BE2C (cell line): ENCODE data around the gene ARAP1.
A peak's percentile ranks its signal among the peaks of the same experiment; 100 is the strongest.

Source experiments
- DNase-seq: peaks from one replicate; pipeline ENCODE4 v3.0.0-alpha.2; 2020
- H3K27me3 ChIP-seq: fragments of 250-450 bp; sonication (Bioruptor Pico); 2 replicates; pipeline ENCODE4 v1.5.1; 2020; ENCODE audit warnings: mild to moderate bottlenecking
- H3K36me3 ChIP-seq: fragments of 250-450 bp; sonication (Bioruptor Pico); 2 replicates; pipeline ENCODE4 v1.5.1; 2020; ENCODE audit warnings: mild to moderate bottlenecking
- H3K4me1 ChIP-seq: fragments of 250-450 bp; sonication (Bioruptor Pico); 2 replicates; pipeline ENCODE4 v1.5.1; 2020
- H3K4me3 ChIP-seq: 2 replicates; pipeline ENCODE4 v1.5.1; 2011; ENCODE audit warnings: low read depth, low read length
- H3K9me3 ChIP-seq: fragments of 250-450 bp; sonication (Bioruptor Pico); 2 replicates; pipeline ENCODE4 v1.5.1; 2020
- CTCF ChIP-seq: IDR thresholded peaks from 2 replicates; pipeline ENCODE4 v1.5.1; 2012; ENCODE audit warnings: mild to moderate bottlenecking, low read depth, low read length

The ARAP1 gene

GRCh38 chr11:72637198-72637597 lies 115.0 kb downstream of the ARAP1 start:
- peaks cover 66% of the 10 kb centered on the region for H3K36me3 ChIP-seq
- DNase-seq, result no peak
- TF ChIP-seq CTCF, result no peak
- no peaks in the 10 kb centered on the region for H3K27me3 ChIP-seq
- H3K4me1 ChIP-seq, result peaks cover 45% of the 10 kb centered on the region
- no peak overlapping the region for H3K4me3 ChIP-seq
- no peaks in the 10 kb centered on the region for H3K9me3 ChIP-seq

- Histone ChIP-seq H3K27me3 (no peaks in the 10 kb centered on the region), H3K36me3 (peaks cover 60% of the 10 kb centered on the region), H3K4me1 (peaks cover 53% of the 10 kb centered on the region), H3K4me3 (no peak overlapping the region), H3K9me3 (no peaks in the 10 kb centered on the region)
- TF ChIP-seq CTCF, result no peak
- no peak for DNase-seq
These were observed 115.8 kb downstream of the ARAP1 start for GRCh38 chr11:72636376-72636775.

GRCh38 chr11:72635933-72636332 lies 116.3 kb downstream of the ARAP1 start:
- H3K4me1 ChIP-seq, result peaks cover 57% of the 10 kb centered on the region
- no peaks in the 10 kb centered on the region for H3K9me3 ChIP-seq
- no peak for TF ChIP-seq CTCF
- H3K27me3 ChIP-seq, result no peaks in the 10 kb centered on the region
- no peak overlapping the region for H3K4me3 ChIP-seq
- H3K36me3 ChIP-seq, result peaks cover 60% of the 10 kb centered on the region
- peak; percentile 65 for DNase-seq

- Histone ChIP-seq H3K27me3 (no peaks in the 10 kb centered on the region), H3K9me3 (no peaks in the 10 kb centered on the region), H3K36me3 (peaks cover 62% of the 10 kb centered on the region), H3K4me1 (peaks cover 58% of the 10 kb centered on the region), H3K4me3 (no peak overlapping the region)
- TF ChIP-seq CTCF, result no peak
- no peak for DNase-seq
These were observed 116.8 kb downstream of the ARAP1 start for GRCh38 chr11:72635309-72635915.
